ENCODE results near the gene LIN28B. TPM values are rescaled to one million over a fixed set of nuclear protein-coding genes. Genes with fewer than 3 reads are reported as not detected.
A peak's percentile ranks its signal among the peaks of the same experiment; 100 is the strongest.
"Not testable (repeated sequence)": the region's sequence is repeated elsewhere in the genome, so short reads cannot be mapped to it uniquely, and the experiment has no call there.

LIN28B gene
- polyA plus RNA-seq, 1 donor, result 0.07 TPM

DNA sequence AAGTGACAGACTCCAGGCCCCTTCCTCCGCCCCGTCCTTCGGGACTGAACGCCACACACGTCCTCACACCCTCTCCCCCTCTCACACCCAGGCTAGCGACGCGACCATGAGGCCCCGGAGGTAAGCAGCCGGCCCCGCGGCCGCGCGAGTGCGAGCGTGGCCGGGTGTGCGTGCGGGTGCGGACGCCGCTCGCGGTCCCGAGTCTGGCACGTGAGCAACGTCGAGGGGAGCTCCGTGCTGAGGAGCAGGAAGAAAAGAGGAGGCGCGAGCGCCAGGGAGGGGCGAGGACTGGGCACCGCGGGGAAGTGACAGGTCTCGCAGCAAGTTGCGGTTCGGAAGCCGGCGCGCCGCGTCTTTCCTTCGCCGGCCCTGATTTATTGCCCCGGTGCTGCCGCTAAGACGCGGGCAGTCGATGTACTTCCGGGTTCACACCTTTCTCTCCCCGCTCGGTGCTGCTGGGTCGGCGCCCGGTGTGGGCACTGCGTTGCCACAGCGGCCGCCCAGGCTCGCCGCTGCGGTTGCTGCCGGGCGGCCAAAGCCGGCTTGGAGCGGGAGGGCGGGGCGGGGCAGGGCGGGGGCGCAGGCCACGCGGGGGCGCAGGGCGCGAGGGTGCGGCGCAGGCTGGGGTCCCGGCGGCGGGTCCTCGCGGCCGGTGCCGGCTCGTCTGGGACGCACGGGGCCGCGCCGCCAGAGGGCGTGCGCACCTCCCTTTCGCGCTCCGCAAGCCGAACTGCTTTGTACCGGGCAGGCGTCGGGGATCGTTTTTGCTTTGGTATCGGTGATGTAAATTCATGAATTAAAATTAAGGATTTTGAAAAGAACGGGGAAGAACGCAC, 15.8 kb upstream of the LIN28B start:
- no peaks in the 10 kb centered on the region for H3K4me1 ChIP-seq (ENCODE audit: control insufficient read depth, insufficient read depth, low read length)
- peak overlapping the region; percentile 21 for H3K4me3 ChIP-seq (ENCODE audit: low read length)
- no peak overlapping the region for H3K27ac ChIP-seq (ENCODE audit: low read length)
- peaks cover 44% of the 10 kb centered on the region for H3K27me3 ChIP-seq (ENCODE audit: control insufficient read depth, insufficient read depth, low read length)
- H3K9me3 ChIP-seq (ENCODE audit: control insufficient read depth, low read depth, low read length), result peaks cover 10% of the 10 kb centered on the region
- no peaks in the 10 kb centered on the region for H3K36me3 ChIP-seq (ENCODE audit: control insufficient read depth, insufficient read depth, low read length)
- 0% methylated on average over 2 of the region's 104 CpGs for WGBS (ENCODE audit: insufficient coverage, low lambda C conversion rate)
- peak; percentile 28 to 57 for DNase-seq

DNA sequence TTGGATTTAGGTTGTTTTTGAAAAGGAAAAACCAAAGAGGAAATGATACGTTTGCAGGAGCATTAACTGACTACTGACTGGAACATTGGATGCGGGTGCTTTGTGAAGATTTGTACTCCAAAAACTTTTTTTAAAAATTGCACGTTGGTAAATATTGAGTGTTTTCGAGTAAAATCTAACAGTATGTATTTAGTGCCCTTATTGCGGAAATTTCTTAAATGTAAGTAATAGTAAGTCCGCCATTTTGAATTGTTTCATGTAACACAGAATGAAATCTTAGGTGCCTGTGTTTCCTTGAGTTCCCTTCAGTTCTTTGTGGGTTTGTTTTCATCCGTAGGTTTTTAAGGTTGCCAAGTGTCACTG, 15.2 kb upstream of the LIN28B start:
- H3K36me3 ChIP-seq (ENCODE audit: control insufficient read depth, insufficient read depth, low read length), result no peaks in the 10 kb centered on the region
- no peak overlapping the region for H3K4me3 ChIP-seq (ENCODE audit: low read length)
- H3K27me3 ChIP-seq (ENCODE audit: control insufficient read depth, insufficient read depth, low read length), result peaks cover 38% of the 10 kb centered on the region
- H3K9me3 ChIP-seq (ENCODE audit: control insufficient read depth, low read depth, low read length), result peaks cover 10% of the 10 kb centered on the region
- WGBS (ENCODE audit: insufficient coverage, low lambda C conversion rate), result no CpG with 5 or more reads among the region's 7 CpGs
- no peak overlapping the region for H3K27ac ChIP-seq (ENCODE audit: low read length)
- no peaks in the 10 kb centered on the region for H3K4me1 ChIP-seq (ENCODE audit: control insufficient read depth, insufficient read depth, low read length)
- DNase-seq, result no peak

- Histone ChIP-seq H3K27me3 (ENCODE audit: control insufficient read depth, insufficient read depth, low read length) (peaks cover 28% of the 10 kb centered on the region), H3K4me3 (ENCODE audit: low read length) (no peak overlapping the region), H3K9me3 (ENCODE audit: control insufficient read depth, low read depth, low read length) (peaks cover 6% of the 10 kb centered on the region), H3K27ac (ENCODE audit: low read length) (no peak overlapping the region), H3K4me1 (ENCODE audit: control insufficient read depth, insufficient read depth, low read length) (no peaks in the 10 kb centered on the region), H3K36me3 (ENCODE audit: control insufficient read depth, insufficient read depth, low read length) (no peaks in the 10 kb centered on the region)
- DNase-seq, result no peak
- 100% methylated on average over 1 of the region's 3 CpGs for WGBS (ENCODE audit: insufficient coverage, low lambda C conversion rate)
Observed at GRCh38 chr6:104943781-104944180, 13.1 kb upstream of the LIN28B start.

DNA sequence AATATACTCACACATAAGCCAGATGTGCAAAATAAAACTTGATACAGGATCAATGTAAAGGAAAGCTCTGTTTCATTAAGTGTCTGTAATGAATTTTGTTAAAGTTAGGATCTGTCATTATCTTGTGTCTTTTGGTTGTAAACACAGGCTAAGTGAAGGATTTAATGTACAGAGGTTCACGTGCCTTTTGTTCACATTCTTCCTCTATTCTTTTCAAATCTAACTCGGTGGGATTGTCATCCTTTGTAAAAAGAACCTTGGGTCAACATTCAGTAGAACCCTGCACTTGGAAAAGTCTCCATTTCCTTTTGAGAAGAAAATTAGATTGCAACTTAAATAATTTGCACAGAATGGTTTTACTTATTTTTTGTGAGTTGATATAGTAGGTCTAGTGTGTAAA, 7.7 kb upstream of the LIN28B start:
- H3K4me1 ChIP-seq (ENCODE audit: control insufficient read depth, insufficient read depth, low read length), result no peaks in the 10 kb centered on the region
- WGBS (ENCODE audit: insufficient coverage, low lambda C conversion rate), result no CpG with 5 or more reads among the region's 2 CpGs
- no peak for DNase-seq
- H3K9me3 ChIP-seq (ENCODE audit: control insufficient read depth, low read depth, low read length), result peaks cover 6% of the 10 kb centered on the region
- H3K27ac ChIP-seq (ENCODE audit: low read length), result no peak overlapping the region
- peaks cover 37% of the 10 kb centered on the region for H3K27me3 ChIP-seq (ENCODE audit: control insufficient read depth, insufficient read depth, low read length)
- H3K4me3 ChIP-seq (ENCODE audit: low read length), result no peak overlapping the region
- H3K36me3 ChIP-seq (ENCODE audit: control insufficient read depth, insufficient read depth, low read length), result no peaks in the 10 kb centered on the region

DNA sequence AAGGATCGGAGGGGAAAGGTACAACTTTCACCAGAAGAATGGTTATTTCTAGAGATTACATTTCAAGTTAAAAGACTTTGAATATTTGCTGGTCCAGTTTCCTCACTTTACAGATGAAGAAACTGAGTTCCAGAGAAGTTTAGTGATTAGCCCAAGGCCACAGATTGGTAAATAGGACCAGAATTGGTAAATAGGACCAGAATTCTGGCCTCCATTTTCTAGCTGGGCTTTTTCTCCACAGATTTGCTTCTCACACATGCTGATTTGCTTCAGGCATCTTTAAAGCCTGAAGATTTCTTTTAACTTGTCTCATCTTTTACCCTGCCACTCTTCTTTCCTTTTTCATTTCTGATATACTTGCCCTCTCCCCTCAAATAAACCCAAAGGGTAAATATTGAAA, 5.2 kb upstream of the LIN28B start:
- Histone ChIP-seq H3K4me3 (ENCODE audit: low read length) (no peak overlapping the region), H3K36me3 (ENCODE audit: control insufficient read depth, insufficient read depth, low read length) (no peaks in the 10 kb centered on the region), H3K4me1 (ENCODE audit: control insufficient read depth, insufficient read depth, low read length) (no peaks in the 10 kb centered on the region), H3K9me3 (ENCODE audit: control insufficient read depth, low read depth, low read length) (peaks cover 6% of the 10 kb centered on the region), H3K27ac (ENCODE audit: low read length) (no peak overlapping the region), H3K27me3 (ENCODE audit: control insufficient read depth, insufficient read depth, low read length) (peaks cover 55% of the 10 kb centered on the region)
- DNase-seq, result no peak
- WGBS (ENCODE audit: insufficient coverage, low lambda C conversion rate), result no CpG with 5 or more reads among the region's 1 CpG

DNA sequence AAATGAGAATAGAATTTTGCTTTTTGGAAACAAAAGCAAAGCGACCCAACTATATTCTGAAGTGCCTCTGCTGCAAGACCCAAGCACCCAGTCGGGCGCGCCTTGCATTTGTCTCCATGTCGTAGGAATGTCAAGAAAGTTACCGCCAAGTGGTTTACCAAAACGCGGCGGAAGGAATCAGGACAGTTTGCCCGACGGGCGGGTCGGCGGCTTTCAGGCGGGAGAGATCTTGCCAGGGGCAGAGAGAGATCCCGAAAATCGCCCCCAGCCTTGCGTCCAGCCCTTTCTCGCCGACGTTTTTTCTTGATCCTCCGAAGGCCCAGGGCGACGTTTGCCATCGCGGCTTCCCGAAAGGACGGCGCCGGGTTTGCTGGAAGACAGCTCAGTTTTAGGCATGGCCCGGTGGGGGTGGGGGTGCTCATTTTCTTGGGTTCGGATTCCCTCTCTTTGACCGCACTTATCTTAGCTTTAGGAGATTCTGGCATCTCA, 4.0 kb upstream of the LIN28B start:
- peaks cover 6% of the 10 kb centered on the region for H3K9me3 ChIP-seq (ENCODE audit: control insufficient read depth, low read depth, low read length)
- H3K27me3 ChIP-seq (ENCODE audit: control insufficient read depth, insufficient read depth, low read length), result peaks cover 68% of the 10 kb centered on the region
- H3K4me1 ChIP-seq (ENCODE audit: control insufficient read depth, insufficient read depth, low read length), result no peaks in the 10 kb centered on the region
- H3K27ac ChIP-seq (ENCODE audit: low read length), result no peak overlapping the region
- peak in 1 of 2 donors; percentile 15 for DNase-seq
- H3K4me3 ChIP-seq (ENCODE audit: low read length), result no peak overlapping the region
- WGBS (ENCODE audit: insufficient coverage, low lambda C conversion rate), result no CpG with 5 or more reads among the region's 33 CpGs
- H3K36me3 ChIP-seq (ENCODE audit: control insufficient read depth, insufficient read depth, low read length), result no peaks in the 10 kb centered on the region

DNA sequence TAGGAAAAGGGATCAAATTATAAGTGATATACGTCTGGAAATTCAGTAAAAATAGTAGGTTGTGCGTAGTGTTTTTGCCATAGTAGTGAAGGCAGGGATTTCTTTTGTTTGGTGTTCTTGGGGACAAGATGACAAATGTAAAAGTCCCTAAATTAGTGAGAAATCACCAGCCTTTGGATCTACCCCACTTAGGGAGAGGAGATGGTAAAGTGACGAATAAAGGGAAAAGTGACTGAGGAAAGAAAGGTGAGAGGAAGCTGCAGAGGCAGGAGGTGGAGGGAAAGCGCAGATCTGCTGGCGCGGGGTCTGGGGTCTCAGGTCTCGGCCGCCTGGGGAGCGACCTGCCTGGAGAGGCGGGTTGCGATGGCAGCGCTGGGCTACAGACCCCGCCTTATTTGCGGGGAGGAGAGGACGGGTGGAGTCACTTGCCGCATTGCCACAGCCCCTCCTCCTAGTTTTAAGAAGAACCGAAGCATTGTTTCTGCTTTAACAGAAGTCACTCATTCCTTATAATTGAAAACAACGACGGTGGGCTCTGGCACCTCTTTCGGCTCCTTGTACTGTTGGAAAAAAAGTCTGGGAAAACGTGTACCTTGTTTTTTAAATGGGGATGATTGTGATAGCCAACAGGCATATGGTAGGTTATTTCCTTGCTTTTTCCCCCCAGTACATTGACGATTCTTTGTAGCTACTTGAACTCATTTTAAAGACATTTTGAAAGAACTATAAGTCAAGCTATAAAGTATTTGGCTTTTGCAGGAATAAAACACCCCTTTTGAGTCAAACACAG, 3.3 kb upstream of the LIN28B start:
- DNase-seq, result peak in 1 of 2 donors; percentile 11
- WGBS (ENCODE audit: insufficient coverage, low lambda C conversion rate), result 5% methylated on average over 5 of the region's 22 CpGs
- H3K4me3 ChIP-seq (ENCODE audit: low read length); H3K9me3 ChIP-seq (ENCODE audit: control insufficient read depth, low read depth, low read length); H3K36me3 ChIP-seq (ENCODE audit: control insufficient read depth, insufficient read depth, low read length); H3K27ac ChIP-seq (ENCODE audit: low read length); H3K4me1 ChIP-seq (ENCODE audit: control insufficient read depth, insufficient read depth, low read length): not testable (repeated sequence)
- H3K27me3 ChIP-seq (ENCODE audit: control insufficient read depth, insufficient read depth, low read length), result peaks cover 74% of the 10 kb centered on the region

DNA sequence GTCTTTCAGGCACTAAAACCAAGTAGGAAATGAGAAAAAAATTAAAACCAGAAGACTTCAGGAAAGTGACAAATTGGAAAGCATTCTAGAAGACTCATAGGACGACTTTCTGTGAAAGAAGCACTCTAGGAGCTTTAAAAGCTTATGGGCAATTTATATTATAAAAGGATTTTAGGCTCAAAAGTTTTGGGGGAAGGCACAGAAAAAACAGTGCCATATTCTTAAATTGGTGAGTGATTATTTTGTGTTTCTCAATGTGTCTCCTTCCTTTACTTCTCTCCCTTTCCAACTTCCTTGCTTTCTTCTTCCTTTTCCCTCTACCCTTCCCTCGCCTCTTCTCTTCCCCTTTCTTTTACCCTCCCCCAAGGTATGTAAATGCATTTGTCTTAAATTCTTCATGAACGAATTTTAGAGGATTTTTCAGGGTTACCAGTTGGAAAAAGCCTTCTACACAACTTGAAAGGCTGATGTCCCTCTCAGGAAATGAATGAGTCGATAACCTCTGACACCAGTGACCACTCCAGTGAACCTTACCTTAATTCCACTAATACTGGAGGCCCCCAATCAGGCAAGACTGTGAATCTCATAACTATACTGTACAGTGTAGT, 2.6 kb upstream of the LIN28B start:
- no peaks in the 10 kb centered on the region for H3K4me1 ChIP-seq (ENCODE audit: control insufficient read depth, insufficient read depth, low read length)
- H3K27me3 ChIP-seq (ENCODE audit: control insufficient read depth, insufficient read depth, low read length), result peaks cover 77% of the 10 kb centered on the region
- DNase-seq, result no peak
- no peak overlapping the region for H3K27ac ChIP-seq (ENCODE audit: low read length)
- no peak overlapping the region for H3K4me3 ChIP-seq (ENCODE audit: low read length)
- peaks cover 6% of the 10 kb centered on the region for H3K9me3 ChIP-seq (ENCODE audit: control insufficient read depth, low read depth, low read length)
- 55% methylated on average over 1 of the region's 4 CpGs for WGBS (ENCODE audit: insufficient coverage, low lambda C conversion rate)
- no peaks in the 10 kb centered on the region for H3K36me3 ChIP-seq (ENCODE audit: control insufficient read depth, insufficient read depth, low read length)

DNA sequence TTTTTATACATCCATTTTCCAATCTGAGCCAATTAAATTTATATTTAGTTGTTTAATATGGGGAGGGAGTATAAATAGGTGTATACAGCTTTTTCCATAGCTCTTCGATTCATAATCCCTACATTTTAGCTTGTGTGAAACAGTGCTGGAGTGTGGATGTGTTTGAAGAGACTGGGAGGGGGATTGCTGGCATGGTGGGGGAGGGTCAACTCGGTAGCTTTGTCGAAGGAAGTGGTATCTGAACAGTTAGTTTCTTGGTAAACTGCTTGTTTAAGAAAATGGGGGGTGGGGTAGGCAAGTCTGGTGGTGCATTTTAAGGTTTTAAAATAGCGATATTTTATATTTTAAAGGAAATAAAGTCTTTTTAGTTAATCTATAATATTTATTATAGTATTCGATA, 1.4 kb upstream of the LIN28B start:
- WGBS (ENCODE audit: insufficient coverage, low lambda C conversion rate), result 29% methylated on average over 1 of the region's 5 CpGs
- H3K4me1 ChIP-seq (ENCODE audit: control insufficient read depth, insufficient read depth, low read length), result no peaks in the 10 kb centered on the region

GRCh38 chr6:104955927-104956730, 778 bp upstream of the LIN28B start:
- H3K27me3 ChIP-seq (ENCODE audit: control insufficient read depth, insufficient read depth, low read length), result peaks cover 68% of the 10 kb centered on the region
- 6% methylated on average over 3 of the region's 16 CpGs for WGBS (ENCODE audit: insufficient coverage, low lambda C conversion rate)
- peak in 1 of 2 donors; percentile 13 for DNase-seq

More for the DNA sequence above, 1.4 kb upstream of the LIN28B start:
- DNase-seq, result no peak
- no peaks in the 10 kb centered on the region for H3K36me3 ChIP-seq (ENCODE audit: control insufficient read depth, insufficient read depth, low read length)
- H3K27me3 ChIP-seq (ENCODE audit: control insufficient read depth, insufficient read depth, low read length), result peaks cover 72% of the 10 kb centered on the region
- peaks cover 6% of the 10 kb centered on the region for H3K9me3 ChIP-seq (ENCODE audit: control insufficient read depth, low read depth, low read length)
- H3K4me3 ChIP-seq (ENCODE audit: low read length), result no peak overlapping the region
- H3K27ac ChIP-seq (ENCODE audit: low read length), result no peak overlapping the region

More at GRCh38 chr6:104955927-104956730, 778 bp upstream of the LIN28B start:
- H3K4me3 ChIP-seq (ENCODE audit: low read length), result no peak overlapping the region
- peaks cover 6% of the 10 kb centered on the region for H3K9me3 ChIP-seq (ENCODE audit: control insufficient read depth, low read depth, low read length)
- H3K36me3 ChIP-seq (ENCODE audit: control insufficient read depth, insufficient read depth, low read length), result no peaks in the 10 kb centered on the region
- H3K4me1 ChIP-seq (ENCODE audit: control insufficient read depth, insufficient read depth, low read length), result no peaks in the 10 kb centered on the region
- H3K27ac ChIP-seq (ENCODE audit: low read length), result no peak overlapping the region

All from large intestine (tissue), 3 donors.